H1 (cell line): ENCODE measurements around the gene PLXND1. TPM values are rescaled to one million over a fixed set of nuclear protein-coding genes. Genes with fewer than 3 reads are reported as not detected.

ENCODE experiments used
- CTCF ChIA-PET: fragments of 300-600 bp; sonication (Branson Sonifier 250); formaldehyde crosslinking; loops from one replicate; lab custom pipeline; 2021; ENCODE audit not compliant: partially characterized antibody; lab: Charles Lee
- POLR2A ChIA-PET: fragments of 300-600 bp; sonication (Branson Sonifier 250); formaldehyde crosslinking; loops from one replicate; lab custom pipeline; 2021; ENCODE audit warnings: inconsistent platforms; ENCODE audit not compliant: partially characterized antibody; lab: Charles Lee
- DNase-seq, 2 experiments: peaks; one replicate each; pipeline versions ENCODE4 v3.0.0 to v3.0.0-alpha.2; 2010 to 2022; ENCODE audit warnings: low spot score in 2 of 2, low read depth in 1 of 2, mixed read lengths in 1 of 2
- FAIRE-seq: peaks from 2 replicates; lab custom pipeline; 2011; peaks lifted over from hg19 to GRCh38; lab: Jason Lieb, UNC
- H2AFZ ChIP-seq: 2 replicates; pipeline ENCODE4 v1.8.1; 2012; ENCODE audit warnings: low read length, inconsistent platforms
- H2AK5ac ChIP-seq: 2 replicates; pipeline ENCODE4 v1.6.1; 2013; ENCODE audit warnings: low read depth, low read length
- H2BK120ac ChIP-seq: replicated peaks from 2 replicates; pipeline ENCODE3; 2013; ENCODE audit warnings: low read depth, low read length, inconsistent platforms
- H2BK12ac ChIP-seq: 2 replicates; pipeline ENCODE4 v1.6.1; 2013; ENCODE audit warnings: low read depth, low read length
- H2BK15ac ChIP-seq: 2 replicates; pipeline ENCODE4 v1.6.1; 2013; ENCODE audit warnings: low read length
- H2BK20ac ChIP-seq: 2 replicates; pipeline ENCODE4 v1.6.1; 2013; ENCODE audit warnings: low read length
- H2BK5ac ChIP-seq: 2 replicates; pipeline ENCODE4 v1.6.1; 2013; ENCODE audit warnings: low read depth, low read length
- H3K14ac ChIP-seq: 2 replicates; pipeline ENCODE4 v1.6.1; 2013; ENCODE audit warnings: inconsistent platforms; ENCODE audit not compliant: insufficient read length
- H3K18ac ChIP-seq: 2 replicates; pipeline ENCODE4 v1.6.1; 2013; ENCODE audit warnings: low read length; ENCODE audit errors: extremely low read depth
- H3K23ac ChIP-seq: 2 replicates; pipeline ENCODE4 v1.6.1; 2013; ENCODE audit warnings: inconsistent platforms; ENCODE audit not compliant: insufficient read length
- H3K23me2 ChIP-seq: 2 replicates; pipeline ENCODE4 v1.6.1; 2013; ENCODE audit warnings: low read depth, low read length
- H3K27ac ChIP-seq: 2 replicates; pipeline ENCODE4 v1.6.1; 2011; ENCODE audit warnings: low read depth, low read length, inconsistent platforms
- H3K27me3 ChIP-seq, 4 experiments: replicated peaks in 1 of 4; 1 replicate in 1 of 4; 2 replicates in 3 of 4; pipeline versions ENCODE4 v1.6.1 to v1.8.1; 2011 to 2013; ENCODE audit warnings: low read length in 3 of 4, mild to moderate bottlenecking in 3 of 4, inconsistent platforms in 2 of 4, mixed read lengths in 2 of 4, moderate library complexity in 1 of 4; ENCODE audit not compliant: control insufficient read depth in 3 of 4, insufficient read depth in 3 of 4; ENCODE audit errors: extremely low read depth in 1 of 4
- H3K36me3 ChIP-seq, 4 experiments: 2 replicates each; pipeline versions ENCODE4 v1.6.1 to v1.8.1; 2011 to 2013; ENCODE audit warnings: mild to moderate bottlenecking in 4 of 4, low read length in 3 of 4, moderate library complexity in 2 of 4, control low read depth in 1 of 4, inconsistent platforms in 1 of 4; ENCODE audit not compliant: insufficient read depth in 4 of 4, control insufficient read depth in 2 of 4
- H3K4ac ChIP-seq: replicated peaks from 2 replicates; pipeline ENCODE3; 2013; ENCODE audit warnings: low read length, low read depth, mixed read lengths, inconsistent platforms; ENCODE audit not compliant: insufficient read length
- H3K4me1 ChIP-seq, 4 experiments: replicated peaks in 1 of 4; 1 replicate in 1 of 4; 2 replicates in 3 of 4; pipeline versions ENCODE4 v1.6.1 to v1.8.1; 2011 to 2013; ENCODE audit warnings: low read length in 3 of 4, inconsistent platforms in 2 of 4, mixed read lengths in 1 of 4; ENCODE audit not compliant: insufficient read depth in 4 of 4, control insufficient read depth in 3 of 4
- H3K4me2 ChIP-seq, 2 experiments: 2 replicates each; pipeline versions ENCODE4 v1.6.1 to v1.8.1; 2011 to 2013; ENCODE audit warnings: low read depth in 2 of 2, low read length in 2 of 2, control low read depth in 1 of 2, inconsistent platforms in 1 of 2, mild to moderate bottlenecking in 1 of 2; ENCODE audit not compliant: insufficient read depth in 1 of 2
- H3K4me3 ChIP-seq, 4 experiments: fragments of 200-600, 300-600 bp in 1 of 4; sonication (generic), shearing (Covaris generic), sonication (Bioruptor Twin) in 1 of 4; 2 replicates each; pipeline versions ENCODE4 v1.5.1 to v1.8.1; 2011 to 2016; ENCODE audit warnings: low read length in 4 of 4, low read depth in 3 of 4, control low read depth in 2 of 4, inconsistent platforms in 2 of 4, mild to moderate bottlenecking in 2 of 4, mixed read lengths in 1 of 4, moderate library complexity in 1 of 4; ENCODE audit not compliant: insufficient read depth in 2 of 4; ENCODE audit errors: extremely low read depth in 1 of 4
- H3K56ac ChIP-seq: replicated peaks from 2 replicates; pipeline ENCODE3; 2013; ENCODE audit warnings: low read depth, mild to moderate bottlenecking, mixed read lengths, low read length, inconsistent platforms; ENCODE audit not compliant: insufficient read length
- H3K79me1 ChIP-seq: 2 replicates; pipeline ENCODE4 v1.6.1; 2013; ENCODE audit warnings: low read depth, low read length, control low read depth
- H3K79me2 ChIP-seq, 2 experiments: 2 replicates each; pipeline versions ENCODE4 v1.6.1 to v1.8.1; 2012 to 2013; ENCODE audit warnings: low read length in 2 of 2, mild to moderate bottlenecking in 2 of 2, inconsistent platforms in 1 of 2; ENCODE audit not compliant: insufficient read depth in 2 of 2, control insufficient read depth in 1 of 2
- H3K9ac ChIP-seq, 4 experiments: replicated peaks in 1 of 4; 1 replicate in 1 of 4; 2 replicates in 3 of 4; pipeline versions ENCODE4 v1.6.1 to v1.8.1; 2011 to 2013; ENCODE audit warnings: low read depth in 3 of 4, low read length in 3 of 4, control low read depth in 2 of 4, mild to moderate bottlenecking in 2 of 4, moderate library complexity in 2 of 4, inconsistent platforms in 1 of 4; ENCODE audit errors: extremely low read depth in 1 of 4
- H3K9me3 ChIP-seq, 2 experiments: 2 replicates each; pipeline versions ENCODE4 v1.6.1 to v1.8.1; 2012 to 2013; ENCODE audit warnings: mild to moderate bottlenecking in 2 of 2, moderate library complexity in 2 of 2, control low read depth in 1 of 2, inconsistent platforms in 1 of 2, low read depth in 1 of 2, low read length in 1 of 2, mixed read lengths in 1 of 2; ENCODE audit not compliant: insufficient read depth in 2 of 2
- H4K20me1 ChIP-seq, 2 experiments: replicated peaks in 1 of 2; 2 replicates each; pipeline versions ENCODE3 to v1.8.1; 2011 to 2013; ENCODE audit warnings: inconsistent platforms in 2 of 2, low read length in 2 of 2, mild to moderate bottlenecking in 1 of 2; ENCODE audit not compliant: insufficient read depth in 2 of 2, control insufficient read depth in 1 of 2
- H4K5ac ChIP-seq: 2 replicates; pipeline ENCODE4 v1.6.1; 2013; ENCODE audit warnings: low read length, low read depth, mixed read lengths, inconsistent platforms; ENCODE audit not compliant: insufficient read length
- H4K8ac ChIP-seq: 2 replicates; pipeline ENCODE4 v1.8.0; 2013; ENCODE audit warnings: mild to moderate bottlenecking, moderate library complexity, low read length, inconsistent platforms; ENCODE audit not compliant: insufficient read depth; ENCODE audit errors: extremely low read depth
- H4K91ac ChIP-seq: replicated peaks from 2 replicates; pipeline ENCODE3; 2013; ENCODE audit warnings: low read length, mixed read lengths, inconsistent platforms; ENCODE audit not compliant: insufficient read length
- CTCF ChIP-seq, 3 experiments: IDR thresholded peaks; 1 replicate in 2 of 3; 2 replicates in 1 of 3; pipeline versions ENCODE4 v1.5.1 to v1.6.1; 2011; ENCODE audit warnings: low read length in 3 of 3, mild to moderate bottlenecking in 3 of 3, inconsistent platforms in 2 of 3, low read depth in 1 of 3, moderate library complexity in 1 of 3; ENCODE audit not compliant: insufficient read depth in 1 of 3; ENCODE audit errors: control extremely low read depth in 1 of 3
- JUN ChIP-seq: IDR thresholded peaks from 2 replicates; pipeline ENCODE4 v1.6.1; 2011; ENCODE audit warnings: low read depth, mild to moderate bottlenecking, improper control_type of control experiment, low read length
- KDM1A ChIP-seq: fragments of 200-600, 300-600 bp; sonication (generic); IDR thresholded peaks from 2 replicates; pipeline ENCODE4 v1.7.1; 2016; ENCODE audit warnings: mild to moderate bottlenecking, low read length, borderline replicate concordance
- RAD21 ChIP-seq, 2 experiments: IDR thresholded peaks in 1 of 2; conservative IDR thresholded peaks in 1 of 2; 2 replicates each; pipeline ENCODE4 v1.6.1; 2011; ENCODE audit warnings: low read depth in 2 of 2, low read length in 2 of 2, improper control_type of control experiment in 1 of 2, inconsistent platforms in 1 of 2, mild to moderate bottlenecking in 1 of 2, moderate library complexity in 1 of 2
- RNF2 ChIP-seq: fragments of 200-900, 300-1000 bp; sonication (generic); IDR thresholded peaks from 2 replicates; pipeline ENCODE4 v1.7.1; 2016; ENCODE audit warnings: borderline replicate concordance, low read depth, mild to moderate bottlenecking, antibody characterized with exemption, low read length; ENCODE audit not compliant: poor library complexity, severe bottlenecking; ENCODE audit errors: missing control alignments
- TAF1 ChIP-seq: IDR thresholded peaks from 2 replicates; pipeline ENCODE4 v1.6.1; 2011; ENCODE audit warnings: mild to moderate bottlenecking, low read depth, low read length
- ZNF274 ChIP-seq: IDR thresholded peaks from 2 replicates; pipeline ENCODE4 v1.7.0; 2012; ENCODE audit warnings: low read length, borderline replicate concordance; ENCODE audit errors: extremely low read depth
- WGBS, 2 experiments: shearing (Covaris generic) in 1 of 2; methylation state at CpG; one replicate each; pipeline versions ENCODE4 v1.1.6 to v1.1.7; 2013 to 2015; ENCODE audit warnings: low lambda C conversion rate in 2 of 2, mixed read lengths in 2 of 2, inconsistent platforms in 1 of 2, low coverage in 1 of 2, missing lambda C conversion rate in 1 of 2; ENCODE audit not compliant: insufficient replicate concordance in 2 of 2, insufficient coverage in 1 of 2, insufficient read length in 1 of 2; ENCODE audit errors: extremely low coverage in 1 of 2, missing lambda C conversion rate in 1 of 2; 5-methylcytosine and 5-hydroxymethylcytosine counted together
- polyA plus RNA-seq, 7 experiments: library from polyadenylated mRNA; depleted of rRNA in 3 of 7; stranded (reverse) in 5 of 7; unstranded in 2 of 7; fragments of >200 nt in 5 of 7; fragments of 200-250 nt in 2 of 7; gene quantifications; 1 replicate in 5 of 7; 2 replicates in 1 of 7; 4 replicates in 1 of 7; pipeline versions ENCODE4 v1.2.1 to v1.2.3, GENCODE V29; 2011 to 2013; ENCODE audit warnings: missing spikeins in 2 of 7, mixed read lengths in 2 of 7
- total RNA-seq: library from RNA; stranded (reverse); fragmentation: NEBNext Ultra II Directional; extraction: Animal tissue kit (Norgen Biotek cat#: 25700); gene quantifications from 2 replicates; pipeline ENCODE4 v1.2.1, GENCODE V29; 2021

Gene PLXND1
- total and polyA plus RNA-seq, 2 of the 8 experiments (the other 6 are each of a cell fraction or from before 2014, with no cell fraction given): 17.7 to 66.4 TPM

GRCh38 chr3:129625072-129625874 lies 18.8 kb upstream of the PLXND1 start:
- no peak overlapping the region for H3K27ac ChIP-seq
- no peak overlapping the region for H4K5ac ChIP-seq
- H2BK120ac ChIP-seq: no peak overlapping the region
- peak in 1 of 2 experiments; percentile 71 for DNase-seq
- no peak overlapping the region for H3K14ac ChIP-seq
- FAIRE-seq: no peak
- H4K20me1 ChIP-seq: no peaks in the 10 kb centered on the region
- H4K91ac ChIP-seq: peak overlapping the region; percentile 71
- peak overlapping the region; percentile 36 for H3K4ac ChIP-seq
- H2BK5ac ChIP-seq: 0 out of 2 replicates have a peak overlapping the region, but pooled peaks have one; percentile 47
- no peak overlapping the region for H3K9ac ChIP-seq
- H2BK20ac ChIP-seq: peak overlapping the region; percentile 62; the same call in 1 of the 2 replicates
- peak overlapping the region; percentile 50; the same call in 1 of the 2 replicates for H2AFZ ChIP-seq
- H3K79me1 ChIP-seq: no peaks in the 10 kb centered on the region
- no peak overlapping the region for H3K4me3 ChIP-seq
- H3K18ac ChIP-seq: no peak overlapping the region
- H3K23ac ChIP-seq: no peak overlapping the region
- H2BK12ac ChIP-seq: peak overlapping the region; percentile 80; the same call in 1 of the 2 replicates
- H3K27me3 ChIP-seq: no peaks in the 10 kb centered on the region
- H3K4me1 ChIP-seq: peaks cover 4 to 14% (median 6%) of the 10 kb centered on the region in 4 experiments
- H3K23me2 ChIP-seq: peaks cover 7% of the 10 kb centered on the region
- TF ChIP-seq TAF1 (no peak), KDM1A (no peak), JUN (no peak), CTCF (IDR thresholded peaks at IDR 0.05; ENCODE audit: control extremely low read depth in 1 of 3, insufficient read depth in 1 of 3, low read depth in 1 of 3, low read length in 3 of 3) (peak in 2 of 3 experiments; percentile 32 to 63; a peak in 2 of 4 replicates), RNF2 (no peak), ZNF274 (no peak), RAD21 (IDR thresholded peaks at IDR 0.05 in 1 of 2, conservative IDR thresholded peaks at IDR 0.05 in 1 of 2; ENCODE audit: low read depth in 2 of 2, low read length in 2 of 2) (peak; percentile 36 to 50)
- H3K56ac ChIP-seq: no peak overlapping the region
- H4K8ac ChIP-seq: no peak overlapping the region
- CTCF ChIA-PET: interaction anchor here (0.6 to 10.7 kb wide), 14 partner anchors 8 to 415 kb away, joined by 3 to 149 read pairs (median 3); no protein-coding TSS in a partner anchor
- 0 out of 2 replicates have a peak overlapping the region, but pooled peaks have one; percentile 17 for H2AK5ac ChIP-seq
- H3K4me2 ChIP-seq: peak overlapping the region in 1 of 2 experiments; percentile 79; a peak in 1 of 4 replicates
- H2BK15ac ChIP-seq: peak overlapping the region; percentile 97; the same call in 1 of the 2 replicates
- 79% methylated on average over 12 of the region's 12 CpGs; no CpG with 5 or more reads in 1 of the 2 experiments for whole genome bisulfite sequencing, 2 experiments
- H3K79me2 ChIP-seq: no peaks in the 10 kb centered on the region
- no peaks in the 10 kb centered on the region for H3K9me3 ChIP-seq
- no peaks in the 10 kb centered on the region for H3K36me3 ChIP-seq
- POLR2A ChIA-PET: interaction anchor here (1.2 kb wide), 1 partner anchor 20 kb away, joined by 4 read pairs; no protein-coding TSS in a partner anchor
